ENCODE data around the gene PLEKHM3.

The PLEKHM3 gene

DNA sequence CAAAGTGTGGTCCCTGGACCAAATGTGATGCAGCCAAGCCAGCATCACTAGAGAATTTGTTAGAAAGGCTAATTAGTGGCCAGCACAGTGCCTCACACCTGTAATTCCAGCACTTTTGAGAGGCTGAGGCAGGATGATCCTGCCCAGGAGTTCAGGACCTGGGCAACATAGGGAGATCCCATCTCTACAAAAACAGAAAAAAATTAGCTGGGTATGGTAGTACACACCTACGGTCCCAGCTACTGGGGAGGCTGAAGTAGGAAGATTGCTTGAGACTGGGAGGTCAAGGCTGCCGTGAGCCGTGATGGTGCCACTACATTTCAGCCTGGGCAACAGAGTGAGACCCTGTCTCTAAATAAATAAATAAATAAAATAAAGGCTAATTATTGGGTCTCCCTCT is 185.8 kb downstream of the PLEKHM3 start:
- Histone ChIP-seq H3K9me3 (ENCODE audit: control insufficient read depth in 5 of 5, low read length in 5 of 5) (no peaks in the 10 kb centered on the region), H3K27ac (ENCODE audit: low read depth, low read length) (no peak overlapping the region)

DNA sequence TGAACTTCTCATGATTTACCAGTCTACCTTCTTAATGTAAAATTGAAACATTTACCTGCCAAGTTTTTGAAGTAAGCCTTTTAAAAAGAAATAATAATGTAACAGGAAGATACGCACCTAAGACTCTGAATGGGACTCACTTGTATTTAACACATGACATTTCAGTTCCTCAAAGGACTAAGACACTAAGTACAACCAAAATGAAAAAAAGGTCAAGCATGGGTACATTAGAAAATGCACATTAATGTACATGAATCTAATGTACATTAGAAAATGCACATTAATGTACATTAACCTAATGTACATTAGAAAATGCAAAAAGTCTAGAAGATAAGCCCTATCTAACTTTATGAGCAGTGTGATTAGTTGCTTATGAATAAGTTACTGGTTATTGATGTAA is 186.3 kb downstream of the PLEKHM3 start:
- Histone ChIP-seq H3K27me3 (ENCODE audit: control insufficient read depth in 5 of 5, insufficient read depth in 4 of 5, low read length in 5 of 5) (no peaks in the 10 kb centered on the region), H3K36me3 (ENCODE audit: control insufficient read depth in 5 of 5, insufficient read depth in 5 of 5, low read length in 5 of 5) (no peaks in the 10 kb centered on the region), H3K4me3 (ENCODE audit: low read depth in 1 of 5, low read length in 5 of 5) (no peak overlapping the region), H3K4me1 (ENCODE audit: control insufficient read depth in 5 of 5, insufficient read depth in 5 of 5, low read length in 5 of 5) (peaks cover 7 to 13% (median 10%) of the 10 kb centered on the region in 5 donors), H3K9ac (ENCODE audit: low read length in 5 of 5) (no peak overlapping the region), H3K27ac (ENCODE audit: low read depth, low read length) (no peak overlapping the region), H3K9me3 (ENCODE audit: control insufficient read depth in 5 of 5, low read length in 5 of 5) (no peaks in the 10 kb centered on the region)

More for the DNA sequence above, 185.8 kb downstream of the PLEKHM3 start:
- Histone ChIP-seq H3K4me3 (ENCODE audit: low read depth in 1 of 5, low read length in 5 of 5) (no peak overlapping the region), H3K36me3 (ENCODE audit: control insufficient read depth in 5 of 5, insufficient read depth in 5 of 5, low read length in 5 of 5) (no peaks in the 10 kb centered on the region), H3K27me3 (ENCODE audit: control insufficient read depth in 5 of 5, insufficient read depth in 4 of 5, low read length in 5 of 5) (no peaks in the 10 kb centered on the region), H3K9ac (ENCODE audit: low read length in 5 of 5) (no peak overlapping the region), H3K4me1 (ENCODE audit: control insufficient read depth in 5 of 5, insufficient read depth in 5 of 5, low read length in 5 of 5) (peaks cover 7 to 13% (median 10%) of the 10 kb centered on the region in 5 donors)

DNA sequence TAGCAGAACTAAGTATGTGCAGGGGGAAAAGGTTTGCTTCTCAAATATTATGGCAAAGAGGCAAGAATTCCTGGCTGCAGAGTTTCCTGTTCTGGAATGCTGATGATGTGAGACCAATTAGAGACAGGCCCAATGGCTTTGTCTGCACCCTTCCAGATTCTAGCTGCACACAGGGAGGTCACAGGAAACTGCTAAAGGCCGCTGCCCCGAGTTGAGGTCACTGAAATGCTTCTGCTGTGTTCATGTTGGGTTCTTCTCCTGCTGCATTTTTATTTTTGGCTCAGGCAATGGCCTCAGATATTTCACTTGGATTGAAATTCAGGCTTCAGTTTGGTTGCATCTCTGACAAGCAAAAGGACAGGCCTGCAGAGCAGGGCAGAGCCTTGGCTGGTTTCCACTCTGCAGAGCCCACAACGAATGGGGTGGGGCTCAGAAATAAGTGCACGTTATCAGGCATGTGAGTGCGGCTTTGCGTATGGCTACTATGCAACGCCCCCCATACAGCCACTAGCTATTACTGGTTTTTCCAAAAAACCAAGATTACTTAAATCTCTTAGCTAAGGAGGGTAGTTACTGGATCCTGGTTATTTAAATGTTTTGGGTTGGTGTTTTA is 188.7 kb downstream of the PLEKHM3 start:
- peaks cover 7 to 13% (median 10%) of the 10 kb centered on the region in 5 donors for H3K4me1 ChIP-seq (ENCODE audit: control insufficient read depth in 5 of 5, insufficient read depth in 5 of 5, low read length in 5 of 5)
- no peak overlapping the region for H3K9ac ChIP-seq (ENCODE audit: low read length in 5 of 5)
- no peaks in the 10 kb centered on the region for H3K27me3 ChIP-seq (ENCODE audit: control insufficient read depth in 5 of 5, insufficient read depth in 4 of 5, low read length in 5 of 5)
- H3K9me3 ChIP-seq (ENCODE audit: control insufficient read depth in 5 of 5, low read length in 5 of 5), result no peaks in the 10 kb centered on the region
- no peaks in the 10 kb centered on the region for H3K36me3 ChIP-seq (ENCODE audit: control insufficient read depth in 5 of 5, insufficient read depth in 5 of 5, low read length in 5 of 5)
- H3K27ac ChIP-seq (ENCODE audit: low read depth, low read length), result no peak overlapping the region
- H3K4me3 ChIP-seq (ENCODE audit: low read depth in 1 of 5, low read length in 5 of 5), result no peak overlapping the region

- Histone ChIP-seq H3K27me3 (ENCODE audit: control insufficient read depth in 5 of 5, insufficient read depth in 4 of 5, low read length in 5 of 5) (no peaks in the 10 kb centered on the region), H3K27ac (ENCODE audit: low read depth, low read length) (no peak overlapping the region), H3K36me3 (ENCODE audit: control insufficient read depth in 5 of 5, insufficient read depth in 5 of 5, low read length in 5 of 5) (peaks cover 0 to 1% (median 0%) of the 10 kb centered on the region in 5 donors), H3K9ac (ENCODE audit: low read length in 5 of 5) (no peak overlapping the region), H3K9me3 (ENCODE audit: control insufficient read depth in 5 of 5, low read length in 5 of 5) (no peaks in the 10 kb centered on the region), H3K4me3 (ENCODE audit: low read depth in 1 of 5, low read length in 5 of 5) (no peak overlapping the region), H3K4me1 (ENCODE audit: control insufficient read depth in 5 of 5, insufficient read depth in 5 of 5, low read length in 5 of 5) (peaks cover 7 to 13% (median 10%) of the 10 kb centered on the region in 5 donors)
Measured at GRCh38 chr2:207835805-207836204, 189.5 kb downstream of the PLEKHM3 start.

- no peak overlapping the region for H3K27ac ChIP-seq (ENCODE audit: low read depth, low read length)
Measured at GRCh38 chr2:207833251-207833751, 192.0 kb downstream of the PLEKHM3 start.

DNA sequence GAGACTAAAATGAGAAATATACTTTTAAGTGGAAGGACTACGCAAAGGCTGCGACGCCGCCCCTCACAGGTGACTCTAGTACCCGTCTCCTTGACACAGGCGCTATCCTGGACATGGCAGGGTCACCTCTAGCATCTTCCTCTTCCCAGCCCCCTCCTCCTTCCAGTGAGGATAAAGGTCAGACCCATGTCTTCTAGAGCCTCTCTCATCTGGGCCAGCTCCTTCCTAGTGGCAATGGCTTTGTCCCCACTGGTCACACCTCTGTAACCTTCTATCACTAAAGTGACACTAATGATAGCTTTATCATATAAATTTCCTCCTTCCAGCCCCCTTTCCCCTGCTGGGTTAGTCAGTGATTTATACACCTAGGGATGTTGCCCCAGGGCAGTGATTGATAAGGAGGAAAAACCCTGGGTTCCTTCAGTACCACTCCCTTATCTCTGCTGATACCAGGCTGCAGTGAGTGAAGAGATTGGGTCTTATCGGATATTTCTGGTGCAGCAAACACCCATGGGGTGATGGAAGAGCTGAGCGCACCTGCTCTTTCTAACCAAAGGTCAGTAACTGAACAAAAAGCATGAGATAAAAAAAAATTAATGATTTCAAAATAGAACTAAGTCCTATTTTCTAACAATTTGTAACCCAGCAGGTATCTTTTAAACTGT is 193.6 kb downstream of the PLEKHM3 start:
- no peak overlapping the region for H3K4me3 ChIP-seq (ENCODE audit: low read depth in 1 of 5, low read length in 5 of 5)
- no peaks in the 10 kb centered on the region for H3K27me3 ChIP-seq (ENCODE audit: control insufficient read depth in 5 of 5, insufficient read depth in 4 of 5, low read length in 5 of 5)
- peaks cover 4 to 10% (median 6%) of the 10 kb centered on the region in 5 donors for H3K4me1 ChIP-seq (ENCODE audit: control insufficient read depth in 5 of 5, insufficient read depth in 5 of 5, low read length in 5 of 5)
- H3K36me3 ChIP-seq (ENCODE audit: control insufficient read depth in 5 of 5, insufficient read depth in 5 of 5, low read length in 5 of 5), result peaks cover 0 to 28% (median 13%) of the 10 kb centered on the region in 5 donors
- no peaks in the 10 kb centered on the region for H3K9me3 ChIP-seq (ENCODE audit: control insufficient read depth in 5 of 5, low read length in 5 of 5)
- no peak overlapping the region for H3K27ac ChIP-seq (ENCODE audit: low read depth, low read length)
- no peak overlapping the region for H3K9ac ChIP-seq (ENCODE audit: low read length in 5 of 5)

More at GRCh38 chr2:207833251-207833751, 192.0 kb downstream of the PLEKHM3 start:
- Histone ChIP-seq H3K36me3 (ENCODE audit: control insufficient read depth in 5 of 5, insufficient read depth in 5 of 5, low read length in 5 of 5) (peaks cover 0 to 14% (median 1%) of the 10 kb centered on the region in 5 donors), H3K4me1 (ENCODE audit: control insufficient read depth in 5 of 5, insufficient read depth in 5 of 5, low read length in 5 of 5) (peaks cover 7 to 15% (median 12%) of the 10 kb centered on the region in 5 donors), H3K27me3 (ENCODE audit: control insufficient read depth in 5 of 5, insufficient read depth in 4 of 5, low read length in 5 of 5) (no peaks in the 10 kb centered on the region), H3K9me3 (ENCODE audit: control insufficient read depth in 5 of 5, low read length in 5 of 5) (no peaks in the 10 kb centered on the region), H3K9ac (ENCODE audit: low read length in 5 of 5) (no peak overlapping the region), H3K4me3 (ENCODE audit: low read depth in 1 of 5, low read length in 5 of 5) (no peak overlapping the region)

DNA sequence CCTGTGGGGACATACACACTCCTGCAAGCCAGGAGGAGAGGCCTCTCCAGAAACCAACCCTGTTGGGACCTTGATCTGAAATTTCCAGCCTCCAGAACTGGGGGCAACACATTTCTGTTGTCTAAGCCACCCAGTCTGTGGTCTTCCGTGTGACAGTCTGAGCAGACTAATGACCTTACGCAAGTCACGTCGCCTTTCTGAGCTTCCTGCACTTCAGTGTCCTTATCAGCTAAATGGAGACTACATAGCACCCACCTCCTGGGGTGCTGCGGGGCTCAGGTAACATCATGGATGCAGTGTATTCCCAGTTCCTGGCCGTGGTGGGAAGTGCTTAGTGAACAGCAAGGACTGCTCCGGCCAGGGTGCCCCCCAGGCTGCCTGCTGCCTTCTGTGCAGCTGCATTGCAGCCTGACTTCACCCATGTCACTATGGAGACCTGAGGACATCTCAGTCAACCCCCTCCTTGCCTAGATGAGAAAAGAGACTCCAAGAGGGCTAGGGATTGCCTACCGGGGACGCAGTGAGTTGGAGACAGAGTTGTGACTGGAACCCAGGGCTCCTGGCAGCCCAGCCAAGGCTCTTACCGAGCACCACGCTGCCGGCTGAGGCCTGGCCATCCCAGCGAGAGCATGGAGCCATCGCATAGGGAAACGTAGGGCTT is 194.4 kb downstream of the PLEKHM3 start:
- no peak overlapping the region for H3K9ac ChIP-seq (ENCODE audit: low read length in 5 of 5)
- H3K4me3 ChIP-seq (ENCODE audit: low read depth in 1 of 5, low read length in 5 of 5), result no peak overlapping the region
- peaks cover 0 to 7% (median 4%) of the 10 kb centered on the region in 5 donors for H3K4me1 ChIP-seq (ENCODE audit: control insufficient read depth in 5 of 5, insufficient read depth in 5 of 5, low read length in 5 of 5)
- H3K27ac ChIP-seq (ENCODE audit: low read depth, low read length), result no peak overlapping the region
- no peaks in the 10 kb centered on the region for H3K9me3 ChIP-seq (ENCODE audit: control insufficient read depth in 5 of 5, low read length in 5 of 5)
- H3K27me3 ChIP-seq (ENCODE audit: control insufficient read depth in 5 of 5, insufficient read depth in 4 of 5, low read length in 5 of 5), result no peaks in the 10 kb centered on the region
- H3K36me3 ChIP-seq (ENCODE audit: control insufficient read depth in 5 of 5, insufficient read depth in 5 of 5, low read length in 5 of 5), result peaks cover 0 to 36% (median 17%) of the 10 kb centered on the region in 5 donors

DNA sequence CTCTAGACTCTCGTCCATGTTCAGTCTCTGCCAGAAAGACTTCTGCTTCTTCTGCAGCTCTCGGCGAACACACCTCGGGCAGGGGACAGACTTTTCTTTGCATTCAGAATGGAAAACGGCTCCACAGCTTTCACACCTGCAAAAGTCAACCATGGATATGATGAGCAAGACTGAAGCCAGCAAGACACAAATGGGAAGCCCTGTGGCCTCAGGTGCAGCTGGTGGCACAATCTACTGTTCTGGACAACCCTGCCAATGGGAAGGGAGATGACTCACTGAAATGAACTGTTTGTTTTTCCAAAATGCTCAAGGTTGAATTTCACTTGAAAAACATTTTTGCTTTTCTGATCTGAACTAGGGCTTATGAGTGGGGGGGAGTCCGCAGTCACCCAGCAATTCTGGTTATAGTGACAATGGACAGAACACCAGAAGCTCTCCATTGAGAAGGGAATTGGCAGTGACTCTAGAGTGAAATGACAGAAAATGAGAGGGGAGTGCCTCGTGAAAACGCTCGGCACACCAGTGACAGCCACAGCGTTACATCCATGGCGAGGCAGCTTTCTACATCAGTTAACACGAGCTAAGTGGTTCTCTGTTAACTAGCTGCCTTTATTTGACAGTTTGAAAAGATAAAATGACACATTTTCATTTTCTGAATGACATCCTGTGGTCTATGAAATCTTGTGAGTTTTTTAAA is 196.8 kb downstream of the PLEKHM3 start:
- H3K36me3 ChIP-seq (ENCODE audit: control insufficient read depth in 5 of 5, insufficient read depth in 5 of 5, low read length in 5 of 5), result peaks cover 0 to 38% (median 17%) of the 10 kb centered on the region in 5 donors
- H3K4me1 ChIP-seq (ENCODE audit: control insufficient read depth in 5 of 5, insufficient read depth in 5 of 5, low read length in 5 of 5), result peaks cover 2 to 29% (median 24%) of the 10 kb centered on the region in 5 donors
- H3K27ac ChIP-seq (ENCODE audit: low read depth, low read length), result no peak overlapping the region
- no peaks in the 10 kb centered on the region for H3K9me3 ChIP-seq (ENCODE audit: control insufficient read depth in 5 of 5, low read length in 5 of 5)
- no peak overlapping the region for H3K9ac ChIP-seq (ENCODE audit: low read length in 5 of 5)
- H3K27me3 ChIP-seq (ENCODE audit: control insufficient read depth in 5 of 5, insufficient read depth in 4 of 5, low read length in 5 of 5), result no peaks in the 10 kb centered on the region
- no peak overlapping the region for H3K4me3 ChIP-seq (ENCODE audit: low read depth in 1 of 5, low read length in 5 of 5)

DNA sequence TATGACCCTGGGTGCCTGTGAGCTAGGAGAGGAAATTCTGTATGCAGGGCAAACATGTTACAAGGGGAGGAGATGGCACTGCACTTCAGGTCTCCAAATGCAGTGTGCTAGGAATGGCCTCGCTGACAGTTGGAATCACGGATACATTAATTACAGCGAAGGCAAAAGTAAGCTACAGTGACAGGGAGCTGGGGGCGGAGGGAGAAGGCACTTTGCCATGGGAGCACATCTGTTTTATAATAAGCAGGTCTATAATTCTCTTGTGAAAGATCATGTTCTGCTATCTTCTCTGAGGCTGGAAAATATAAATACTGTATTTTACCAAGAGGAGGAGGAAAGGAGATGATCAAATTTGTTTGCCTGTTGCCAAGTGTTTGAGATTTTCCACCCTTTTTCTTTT is 199.3 kb downstream of the PLEKHM3 start:
- H3K27ac ChIP-seq (ENCODE audit: low read depth, low read length), result no peak overlapping the region
- H3K4me1 ChIP-seq (ENCODE audit: control insufficient read depth in 5 of 5, insufficient read depth in 5 of 5, low read length in 5 of 5), result peaks cover 2 to 29% (median 24%) of the 10 kb centered on the region in 5 donors
- no peaks in the 10 kb centered on the region for H3K9me3 ChIP-seq (ENCODE audit: control insufficient read depth in 5 of 5, low read length in 5 of 5)
- no peaks in the 10 kb centered on the region for H3K27me3 ChIP-seq (ENCODE audit: control insufficient read depth in 5 of 5, insufficient read depth in 4 of 5, low read length in 5 of 5)
- peaks cover 0 to 38% (median 17%) of the 10 kb centered on the region in 5 donors for H3K36me3 ChIP-seq (ENCODE audit: control insufficient read depth in 5 of 5, insufficient read depth in 5 of 5, low read length in 5 of 5)
- H3K9ac ChIP-seq (ENCODE audit: low read length in 5 of 5), result no peak overlapping the region
- H3K4me3 ChIP-seq (ENCODE audit: low read depth in 1 of 5, low read length in 5 of 5), result no peak overlapping the region

All from subcutaneous abdominal adipose tissue (tissue), 5 donors.